Tibial nerve (tissue), 4 donors: ENCODE results near the gene ATRNL1. TPM values are rescaled to one million over a fixed set of nuclear protein-coding genes. Genes with fewer than 3 reads are reported as not detected.

Experiments
- DNase-seq, 2 donors: peaks; one replicate each; pipeline ENCODE4 v3.0.0-alpha.2; 2019; ENCODE audit warnings: low spot score in 2 of 2
- H3K27ac ChIP-seq, 4 donors: fragments of 200-600 bp; sonication (generic) in 3 of 4; one replicate each; pipeline ENCODE4 v1.5.1; 2017 to 2019; ENCODE audit warnings: mild to moderate bottlenecking in 1 of 4
- H3K27me3 ChIP-seq, 2 donors: fragments of 200-600 bp; sonication (generic) in 1 of 2; one replicate each; pipeline versions ENCODE4 v1.5.1 to v1.6.0; 2017 to 2019
- H3K36me3 ChIP-seq, 3 donors: fragments of 200-600 bp; sonication (generic); one replicate each; pipeline ENCODE4 v1.5.1; 2018 to 2019
- H3K4me1 ChIP-seq, 4 donors: fragments of 200-600 bp; sonication (generic) in 3 of 4; one replicate each; pipeline ENCODE4 v1.5.1; 2017 to 2019
- H3K4me3 ChIP-seq, 4 donors: fragments of 200-600 bp; sonication (generic) in 3 of 4; one replicate each; pipeline ENCODE4 v1.5.1; 2017 to 2019; ENCODE audit warnings: mild to moderate bottlenecking in 1 of 4, moderate library complexity in 1 of 4
- H3K9me3 ChIP-seq, 4 donors: fragments of 200-600 bp; sonication (generic) in 3 of 4; one replicate each; pipeline ENCODE4 v1.5.1; 2017 to 2019
- CTCF ChIP-seq, 5 experiments: fragments of 200-600 bp in 3 of 5; fragments of 450-650 bp in 2 of 5; sonication (generic) in 3 of 5; IDR thresholded peaks; one replicate each; pipeline ENCODE4 v1.5.1; 2016 to 2019; ENCODE audit warnings: antibody characterized with exemption in 5 of 5, mild to moderate bottlenecking in 3 of 5, moderate library complexity in 2 of 5
- EP300 ChIP-seq, 2 donors: sonication (generic); formaldehyde crosslinking; IDR thresholded peaks; one replicate each; pipeline ENCODE4 v1.6.1; 2017; ENCODE audit warnings: antibody characterized with exemption in 2 of 2, mild to moderate bottlenecking in 1 of 2
- POLR2A ChIP-seq, 2 donors: fragments of 450-650 bp; IDR thresholded peaks; one replicate each; pipeline ENCODE4 v1.6.1; 2017; ENCODE audit warnings: antibody characterized with exemption in 2 of 2, mild to moderate bottlenecking in 2 of 2, moderate library complexity in 2 of 2
- WGBS, 2 donors: methylation state at CpG; one replicate each; pipeline ENCODE4 v1.1.5; 2018; 5-methylcytosine and 5-hydroxymethylcytosine counted together
- total RNA-seq, 4 donors: library from RNA; depleted of rRNA; stranded (reverse); fragments of >200 nt; gene quantifications; one replicate each; pipeline ENCODE4 v1.1.0, GENCODE V29; 2016

Gene ATRNL1, protein sequence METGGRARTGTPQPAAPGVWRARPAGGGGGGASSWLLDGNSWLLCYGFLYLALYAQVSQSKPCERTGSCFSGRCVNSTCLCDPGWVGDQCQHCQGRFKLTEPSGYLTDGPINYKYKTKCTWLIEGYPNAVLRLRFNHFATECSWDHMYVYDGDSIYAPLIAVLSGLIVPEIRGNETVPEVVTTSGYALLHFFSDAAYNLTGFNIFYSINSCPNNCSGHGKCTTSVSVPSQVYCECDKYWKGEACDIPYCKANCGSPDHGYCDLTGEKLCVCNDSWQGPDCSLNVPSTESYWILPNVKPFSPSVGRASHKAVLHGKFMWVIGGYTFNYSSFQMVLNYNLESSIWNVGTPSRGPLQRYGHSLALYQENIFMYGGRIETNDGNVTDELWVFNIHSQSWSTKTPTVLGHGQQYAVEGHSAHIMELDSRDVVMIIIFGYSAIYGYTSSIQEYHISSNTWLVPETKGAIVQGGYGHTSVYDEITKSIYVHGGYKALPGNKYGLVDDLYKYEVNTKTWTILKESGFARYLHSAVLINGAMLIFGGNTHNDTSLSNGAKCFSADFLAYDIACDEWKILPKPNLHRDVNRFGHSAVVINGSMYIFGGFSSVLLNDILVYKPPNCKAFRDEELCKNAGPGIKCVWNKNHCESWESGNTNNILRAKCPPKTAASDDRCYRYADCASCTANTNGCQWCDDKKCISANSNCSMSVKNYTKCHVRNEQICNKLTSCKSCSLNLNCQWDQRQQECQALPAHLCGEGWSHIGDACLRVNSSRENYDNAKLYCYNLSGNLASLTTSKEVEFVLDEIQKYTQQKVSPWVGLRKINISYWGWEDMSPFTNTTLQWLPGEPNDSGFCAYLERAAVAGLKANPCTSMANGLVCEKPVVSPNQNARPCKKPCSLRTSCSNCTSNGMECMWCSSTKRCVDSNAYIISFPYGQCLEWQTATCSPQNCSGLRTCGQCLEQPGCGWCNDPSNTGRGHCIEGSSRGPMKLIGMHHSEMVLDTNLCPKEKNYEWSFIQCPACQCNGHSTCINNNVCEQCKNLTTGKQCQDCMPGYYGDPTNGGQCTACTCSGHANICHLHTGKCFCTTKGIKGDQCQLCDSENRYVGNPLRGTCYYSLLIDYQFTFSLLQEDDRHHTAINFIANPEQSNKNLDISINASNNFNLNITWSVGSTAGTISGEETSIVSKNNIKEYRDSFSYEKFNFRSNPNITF (N-terminal part only)
- total RNA-seq = 1 to 10 TPM; 1.0 to 5.4 (median 2.7) TPM

- WGBS, 2 donors = 0 to 1% methylated on average over 2 to 27 of the region's 70 CpGs
- H3K27ac ChIP-seq = no peak within 1 kb of the TSS
- no peak for TF ChIP-seq CTCF (IDR thresholded peaks at IDR 0.05)
- TF ChIP-seq POLR2A (IDR thresholded peaks at IDR 0.05) = no peak
- no peak for TF ChIP-seq EP300 (IDR thresholded peaks at IDR 0.05)
- peak within 1 kb of the TSS; percentile 32 to 69 (median 50) for H3K4me3 ChIP-seq
- H3K27me3 ChIP-seq = peaks cover 0 to 37% of the 10 kb centered on the region in 2 donors
- H3K36me3 ChIP-seq = no peaks in the 10 kb centered on the region
- H3K9me3 ChIP-seq = no peaks in the 10 kb centered on the region
- peaks cover 0 to 20% (median 5%) of the 10 kb centered on the region in 4 donors for H3K4me1 ChIP-seq
- no peak for DNase-seq
Measured at GRCh38 chr10:115093286-115093775, at the start of gene ATRNL1. TSS of gene ATRNL1 (plus strand) at chr10:115093365. CDS start at chr10:115093751, 386 bp downstream.

DNA sequence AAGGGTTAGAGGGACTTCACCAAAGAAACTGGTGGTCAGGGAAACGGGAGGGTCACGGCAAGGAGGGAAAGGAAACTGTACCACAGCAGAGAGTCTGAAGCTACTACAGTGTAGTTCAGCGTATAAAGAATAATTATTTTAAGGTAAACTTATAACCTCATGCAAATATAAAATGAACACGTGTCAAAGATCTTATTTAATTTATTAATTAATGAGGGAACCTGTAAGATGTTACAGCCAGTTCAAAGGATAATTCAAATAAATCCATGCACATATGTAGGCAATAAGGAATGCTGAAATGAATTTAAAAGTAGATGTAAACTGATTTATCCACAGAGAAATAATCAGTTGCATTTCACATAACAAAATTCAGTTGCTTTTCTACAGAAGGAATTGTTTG is 49.4 kb upstream of the ATRNL1 start:
- no peaks in the 10 kb centered on the region for H3K9me3 ChIP-seq
- TF ChIP-seq EP300 (IDR thresholded peaks at IDR 0.05) = no peak
- TF ChIP-seq CTCF (IDR thresholded peaks at IDR 0.05) = no peak
- TF ChIP-seq POLR2A (IDR thresholded peaks at IDR 0.05) = no peak
- WGBS, 2 donors = 78 to 92% methylated on average over 4 of the region's 4 CpGs
- no peak overlapping the region for H3K27ac ChIP-seq
- H3K4me1 ChIP-seq = no peaks in the 10 kb centered on the region
- H3K27me3 ChIP-seq = no peaks in the 10 kb centered on the region
- DNase-seq = no peak
- no peak overlapping the region for H3K4me3 ChIP-seq
- no peaks in the 10 kb centered on the region for H3K36me3 ChIP-seq

DNA sequence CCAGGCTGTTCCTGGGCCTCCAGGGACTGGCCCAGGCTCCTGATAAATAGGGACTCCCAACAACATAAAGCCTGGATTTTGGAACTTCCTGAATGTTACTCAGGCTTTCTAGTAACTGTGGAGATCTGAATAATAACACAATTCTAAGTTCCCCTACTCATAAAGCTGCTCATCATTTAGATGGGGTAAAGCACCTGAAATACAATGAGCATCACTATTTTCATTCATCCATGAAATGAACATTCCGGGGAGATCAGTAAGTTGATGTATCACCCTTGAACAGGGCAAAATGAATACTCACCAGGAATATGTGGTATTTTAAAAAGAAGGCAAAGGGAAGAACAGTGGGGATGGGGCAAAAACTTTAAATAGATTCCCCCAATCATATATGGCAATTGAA is 48.3 kb upstream of the ATRNL1 start:
- Histone ChIP-seq H3K27me3 (no peaks in the 10 kb centered on the region), H3K27ac (no peak overlapping the region), H3K9me3 (no peaks in the 10 kb centered on the region), H3K4me3 (no peak overlapping the region), H3K36me3 (no peaks in the 10 kb centered on the region), H3K4me1 (no peaks in the 10 kb centered on the region)
- DNase-seq = no peak
- TF ChIP-seq CTCF (IDR thresholded peaks at IDR 0.05) = no peak
- no peak for TF ChIP-seq POLR2A (IDR thresholded peaks at IDR 0.05)
- no peak for TF ChIP-seq EP300 (IDR thresholded peaks at IDR 0.05)
- 79% methylated on average over 1 of the region's 1 CpG for WGBS, 2 donors

DNA sequence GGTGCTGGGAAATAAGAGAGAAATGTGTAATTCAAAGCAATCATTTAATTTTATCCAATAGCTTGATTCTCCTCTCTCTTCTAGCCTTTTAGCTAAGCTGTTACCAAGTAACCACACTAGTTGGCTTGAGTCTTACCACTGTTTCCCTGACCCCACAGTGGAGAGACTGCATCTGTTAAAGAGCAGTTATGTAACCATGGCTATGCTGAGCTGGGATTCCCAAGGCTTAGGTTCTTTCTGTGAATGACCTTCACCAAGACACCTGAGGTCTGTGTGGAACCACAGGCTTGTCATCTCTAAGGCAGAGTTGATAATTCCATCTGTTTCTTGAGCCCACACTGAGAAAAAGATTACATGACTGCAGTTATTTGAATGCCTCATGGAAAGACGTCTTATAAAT is 47.7 kb upstream of the ATRNL1 start:
- Histone ChIP-seq H3K9me3 (no peaks in the 10 kb centered on the region), H3K27ac (no peak overlapping the region), H3K36me3 (no peaks in the 10 kb centered on the region), H3K27me3 (no peaks in the 10 kb centered on the region), H3K4me1 (no peaks in the 10 kb centered on the region), H3K4me3 (no peak overlapping the region)
- WGBS, 2 donors = 78 to 88% methylated on average over 1 of the region's 1 CpG
- DNase-seq = no peak
- TF ChIP-seq EP300 (IDR thresholded peaks at IDR 0.05) = no peak
- no peak for TF ChIP-seq POLR2A (IDR thresholded peaks at IDR 0.05)
- TF ChIP-seq CTCF (IDR thresholded peaks at IDR 0.05) = no peak
